Measurements from ENCODE around the gene FUT3. TPM values are rescaled to one million over a fixed set of nuclear protein-coding genes. Genes with fewer than 3 reads are reported as not detected.
A peak's percentile ranks its signal among the peaks of the same experiment; 100 is the strongest.

Gene FUT3
- total RNA-seq, 4 donors from 2014 or later = 0.90 TPM; not detected in 3

DNA sequence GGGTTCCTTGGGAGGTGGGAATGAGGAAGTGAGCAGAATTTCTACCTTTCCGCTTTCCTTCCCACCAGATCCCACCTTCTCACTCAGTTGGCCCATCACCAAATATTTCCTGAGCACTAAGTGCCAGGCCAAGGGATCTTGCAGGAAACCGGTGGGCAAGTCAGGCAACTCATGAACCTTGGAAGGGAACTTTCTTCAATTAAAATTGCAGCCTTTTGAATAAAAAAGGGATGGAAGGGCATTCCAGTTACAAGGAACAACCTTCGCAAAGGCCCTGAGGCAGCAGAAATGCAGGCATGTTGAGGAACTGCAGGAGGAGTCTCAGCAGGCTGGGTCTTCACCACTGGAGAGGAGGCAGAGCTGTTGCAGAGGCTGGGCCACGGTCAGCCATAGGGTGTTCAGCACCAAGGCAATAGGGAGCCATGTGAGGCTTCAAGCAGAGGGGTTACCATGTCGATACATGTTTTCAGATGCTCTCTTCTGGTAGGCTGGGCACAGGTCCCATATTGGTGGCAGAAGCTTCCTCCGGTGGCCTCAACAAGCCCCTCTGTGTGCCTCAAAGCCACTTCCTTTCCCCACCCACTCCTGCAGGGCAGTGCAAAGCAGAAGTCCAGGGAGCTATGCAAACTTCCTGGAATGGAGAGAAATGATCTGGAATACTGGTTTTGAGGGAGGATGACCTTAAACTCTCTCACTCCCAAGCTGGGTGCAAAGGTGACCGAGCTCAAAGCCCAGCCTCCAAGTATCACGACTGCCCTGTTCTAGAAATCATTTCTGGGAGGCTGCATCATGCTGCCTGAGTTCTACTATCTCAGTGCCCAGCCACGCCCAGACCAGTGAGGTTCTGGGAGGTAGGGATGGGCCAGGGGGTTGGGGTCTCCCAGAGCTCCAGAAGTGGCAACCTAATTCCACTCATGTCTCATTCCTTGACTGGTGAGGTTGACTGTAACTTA is 11.9 kb downstream of the FUT3 start, which contains the start of gene FUT6:
Gene FUT6 (minus strand): TSS at position 638 of the 953 bp plus-strand sequence. CDS start 7,135 bp downstream, outside the sequence.
- H3K27me3 ChIP-seq = peaks cover 0 to 29% of the 10 kb centered on the region in 2 donors
- WGBS, 2 donors = 81 to 85% methylated on average over 8 to 9 of the region's 9 CpGs
- peak within 1 kb of the TSS in 1 of 4 donors; percentile 52 for H3K27ac ChIP-seq
- DNase-seq (ENCODE audit: low spot score in 2 of 2) = no peak
- H3K36me3 ChIP-seq = no peaks in the 10 kb centered on the region
- H3K4me3 ChIP-seq = no peak within 1 kb of the TSS
- H3K9me3 ChIP-seq = no peaks in the 10 kb centered on the region
- H3K4me1 ChIP-seq = no peaks in the 10 kb centered on the region
- TF ChIP-seq POLR2A (IDR thresholded peaks at IDR 0.05) (no peak), EP300 (IDR thresholded peaks at IDR 0.05) (no peak), CTCF (IDR thresholded peaks at IDR 0.05) (no peak)

DNA sequence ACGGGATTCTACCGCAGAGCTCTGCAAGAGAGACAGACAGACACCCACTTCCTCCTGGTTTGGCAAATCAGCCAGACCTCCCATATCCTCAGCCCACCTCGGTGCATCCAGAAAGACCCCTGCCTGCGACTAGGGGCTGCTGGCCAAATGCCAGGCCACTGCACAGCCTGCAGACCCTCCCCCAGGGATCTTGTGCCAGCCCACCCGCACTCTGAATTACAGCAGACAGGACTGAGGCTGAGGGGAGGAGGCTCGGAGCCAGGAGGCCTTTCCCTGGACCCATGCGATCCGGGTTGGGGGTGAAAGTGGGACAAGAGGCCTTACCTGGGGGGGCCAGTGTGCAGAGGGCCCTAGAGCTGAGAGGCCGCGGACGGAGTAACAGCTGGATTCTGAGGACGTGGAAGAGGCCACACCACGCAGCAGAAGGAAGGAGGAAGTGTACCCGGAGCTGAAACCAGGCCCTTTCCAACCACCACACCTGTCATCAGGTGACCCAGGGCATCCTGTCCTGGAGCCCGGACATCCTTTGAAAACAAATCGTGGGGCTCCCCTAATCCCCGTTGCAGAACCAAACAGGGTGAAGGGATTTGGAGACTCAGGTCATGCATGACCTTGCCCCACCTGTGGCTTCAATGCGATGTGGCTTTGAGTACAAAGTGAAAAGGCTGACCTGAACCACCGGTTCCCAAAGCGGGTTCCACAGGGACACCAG is 12.7 kb downstream of the FUT3 start:
- Histone ChIP-seq H3K27me3 (peaks cover 0 to 30% of the 10 kb centered on the region in 2 donors), H3K4me3 (no peak overlapping the region), H3K4me1 (no peaks in the 10 kb centered on the region), H3K27ac (peak overlapping the region in 1 of 4 donors; percentile 52), H3K9me3 (no peaks in the 10 kb centered on the region), H3K36me3 (no peaks in the 10 kb centered on the region)
- DNase-seq (ENCODE audit: low spot score in 2 of 2) = no peak
- WGBS, 2 donors = 63 to 64% methylated on average over 19 to 20 of the region's 20 CpGs
- TF ChIP-seq POLR2A (IDR thresholded peaks at IDR 0.05) = no peak
- TF ChIP-seq CTCF (IDR thresholded peaks at IDR 0.05) = no peak
- no peak for TF ChIP-seq EP300 (IDR thresholded peaks at IDR 0.05)

- H3K27me3 ChIP-seq = peaks cover 0 to 34% of the 10 kb centered on the region in 2 donors
- no peak for DNase-seq (ENCODE audit: low spot score in 2 of 2)
- TF ChIP-seq EP300 (IDR thresholded peaks at IDR 0.05) (no peak), CTCF (IDR thresholded peaks at IDR 0.05) (no peak), POLR2A (IDR thresholded peaks at IDR 0.05) (no peak)
- H3K9me3 ChIP-seq = no peaks in the 10 kb centered on the region
- no peaks in the 10 kb centered on the region for H3K4me1 ChIP-seq
- peak overlapping the region in 1 of 4 donors; percentile 52 for H3K27ac ChIP-seq
- WGBS, 2 donors = 46 to 50% methylated on average over 15 of the region's 15 CpGs
- H3K36me3 ChIP-seq = no peaks in the 10 kb centered on the region
- no peak overlapping the region for H3K4me3 ChIP-seq
Measured at GRCh38 chr19:5837761-5838352, 13.4 kb downstream of the FUT3 start.

- no peaks in the 10 kb centered on the region for H3K36me3 ChIP-seq
Measured at GRCh38 chr19:5832527-5833216, 18.6 kb downstream of the FUT3 start.

More at GRCh38 chr19:5832527-5833216, 18.6 kb downstream of the FUT3 start:
- no peaks in the 10 kb centered on the region for H3K9me3 ChIP-seq
- no peak for TF ChIP-seq EP300 (IDR thresholded peaks at IDR 0.05)
- no peak for TF ChIP-seq POLR2A (IDR thresholded peaks at IDR 0.05)
- no peak for TF ChIP-seq CTCF (IDR thresholded peaks at IDR 0.05)
- H3K27me3 ChIP-seq = peaks cover 0 to 65% of the 10 kb centered on the region in 2 donors
- peaks cover 0 to 19% (median 8%) of the 10 kb centered on the region in 4 donors for H3K4me1 ChIP-seq
- no peak overlapping the region for H3K4me3 ChIP-seq
- H3K27ac ChIP-seq = no peak overlapping the region
- WGBS, 2 donors = 75 to 87% methylated on average over 6 of the region's 6 CpGs
- no peak for DNase-seq (ENCODE audit: low spot score in 2 of 2)

All from tibial nerve (tissue), 4 donors.